GM18519 (cell line): Measurements from ENCODE around the gene CD53.
"Not testable (repeated sequence)": the region's sequence is repeated elsewhere in the genome, so short reads cannot be mapped to it uniquely, and the experiment has no call there.

Experiments
- ATAC-seq: cut with Tn5 transposase; IDR thresholded peaks from one replicate; pipeline ENCODE4 v1.9.1; 2021; ENCODE audit warnings: mild to moderate bottlenecking, moderate library complexity; ENCODE audit not compliant: unreplicated experiment, low FRiP score

Gene CD53

GRCh38 chr1:110872745-110873720 is at the start of gene CD53:
CD53 (plus strand) TSS chr1:110873148; CDS start chr1:110891409, 18,261 bp downstream.
- no peak for ATAC-seq

- ATAC-seq = no peak
Measured at GRCh38 chr1:110824192-110824591, 48.8 kb upstream of the CD53 start.

GRCh38 chr1:110829955-110830553 is 42.9 kb upstream of the CD53 start:
- ATAC-seq = no peak

GRCh38 chr1:110833779-110834178 is 39.2 kb upstream of the CD53 start:
- ATAC-seq = not testable (repeated sequence)

- ATAC-seq = no peak
Measured at GRCh38 chr1:110846861-110847260, 26.1 kb upstream of the CD53 start.

GRCh38 chr1:110850145-110850544 is 22.8 kb upstream of the CD53 start:
- ATAC-seq = no peak

- ATAC-seq = no peak
Measured at GRCh38 chr1:110850627-110851026, 22.3 kb upstream of the CD53 start.

- no peak for ATAC-seq
Measured at GRCh38 chr1:110853135-110853534, 19.8 kb upstream of the CD53 start.

- ATAC-seq = no peak
Measured at GRCh38 chr1:110856410-110856809, 16.5 kb upstream of the CD53 start.

GRCh38 chr1:110857964-110858948 is 14.7 kb upstream of the CD53 start:
- ATAC-seq = no peak

- no peak for ATAC-seq
Measured at GRCh38 chr1:110859062-110859461, 13.9 kb upstream of the CD53 start.

GRCh38 chr1:110860174-110860573 is 12.8 kb upstream of the CD53 start:
- no peak for ATAC-seq

GRCh38 chr1:110860620-110861019 is 12.3 kb upstream of the CD53 start:
- not testable (repeated sequence) for ATAC-seq

- not testable (repeated sequence) for ATAC-seq
Measured at GRCh38 chr1:110861942-110862341, 11.0 kb upstream of the CD53 start.

- no peak for ATAC-seq
Measured at GRCh38 chr1:110864287-110864686, 8.7 kb upstream of the CD53 start.

GRCh38 chr1:110870721-110871388 is 2.1 kb upstream of the CD53 start:
- ATAC-seq = no peak

GRCh38 chr1:110872366-110872744 is 593 bp upstream of the CD53 start:
- no peak for ATAC-seq

GRCh38 chr1:110873856-110874255 is 908 bp downstream of the CD53 start:
- ATAC-seq = no peak

GRCh38 chr1:110874324-110875215 is 1.6 kb downstream of the CD53 start:
- no peak for ATAC-seq
